ENCODE data around the gene RAP1B.

RAP1B gene

GRCh38 chr12:68611806-68612160 lies 1.1 kb downstream of the RAP1B start:
- DNase-seq (ENCODE audit: low spot score), result no peak

GRCh38 chr12:68612202-68612601 lies 1.5 kb downstream of the RAP1B start:
- no peak for DNase-seq (ENCODE audit: low spot score)

- no peak for DNase-seq (ENCODE audit: low spot score)
Observed at GRCh38 chr12:68612697-68613096, 2.0 kb downstream of the RAP1B start.

GRCh38 chr12:68613209-68613904 lies 2.7 kb downstream of the RAP1B start:
- no peak for DNase-seq (ENCODE audit: low spot score)

- no peak for DNase-seq (ENCODE audit: low spot score)
Observed at GRCh38 chr12:68614105-68614679, 3.5 kb downstream of the RAP1B start.

GRCh38 chr12:68614769-68615168 lies 4.1 kb downstream of the RAP1B start:
- no peak for DNase-seq (ENCODE audit: low spot score)

- no peak for DNase-seq (ENCODE audit: low spot score)
Observed at GRCh38 chr12:68617160-68617926, 6.6 kb downstream of the RAP1B start.

GRCh38 chr12:68619541-68619940 lies 8.8 kb downstream of the RAP1B start:
- DNase-seq (ENCODE audit: low spot score), result no peak

GRCh38 chr12:68620519-68621471 lies 10.1 kb downstream of the RAP1B start:
- no peak for DNase-seq (ENCODE audit: low spot score)

- DNase-seq (ENCODE audit: low spot score), result no peak
Observed at GRCh38 chr12:68621472-68622081, 10.9 kb downstream of the RAP1B start.

GRCh38 chr12:68622250-68622649 lies 11.6 kb downstream of the RAP1B start:
- DNase-seq (ENCODE audit: low spot score), result no peak

- DNase-seq (ENCODE audit: low spot score), result no peak
Observed at GRCh38 chr12:68623059-68623458, 12.4 kb downstream of the RAP1B start.

GRCh38 chr12:68623984-68624383 lies 13.3 kb downstream of the RAP1B start:
- DNase-seq (ENCODE audit: low spot score), result no peak

- no peak for DNase-seq (ENCODE audit: low spot score)
Observed at GRCh38 chr12:68624933-68625332, 14.2 kb downstream of the RAP1B start.

GRCh38 chr12:68627673-68628319 lies 17.1 kb downstream of the RAP1B start:
- DNase-seq (ENCODE audit: low spot score), result no peak

GRCh38 chr12:68628698-68629097 lies 18.0 kb downstream of the RAP1B start:
- DNase-seq (ENCODE audit: low spot score), result no peak

- DNase-seq (ENCODE audit: low spot score), result no peak
Observed at GRCh38 chr12:68630050-68630449, 19.4 kb downstream of the RAP1B start.

GRCh38 chr12:68630598-68630997 lies 19.9 kb downstream of the RAP1B start:
- DNase-seq (ENCODE audit: low spot score), result no peak

- no peak for DNase-seq (ENCODE audit: low spot score)
Observed at GRCh38 chr12:68631227-68631626, 20.5 kb downstream of the RAP1B start.

- no peak for DNase-seq (ENCODE audit: low spot score)
Observed at GRCh38 chr12:68632486-68632885, 21.8 kb downstream of the RAP1B start.
